K562 (cell line): ENCODE data around the gene SLC30A7. TPM values are rescaled to one million over a fixed set of nuclear protein-coding genes. Genes with fewer than 3 reads are reported as not detected.
A peak's percentile ranks its signal among the peaks of the same experiment; 100 is the strongest.
"Not testable (repeated sequence)": the region's sequence is repeated elsewhere in the genome, so short reads cannot be mapped to it uniquely, and the experiment has no call there.

Source experiments
- ATAC-seq: fragments of 200-7000 bp; cut with Tn5 transposase; 3 replicates; pipeline ENCODE4 v1.9.1; 2020; ENCODE audit warnings: moderate library complexity
- BruUV-seq: library from RNA; stranded (reverse); fragments of 400-500 nt; replicated peaks from 2 replicates; lab custom pipeline; 2021; lab: Mats Ljungman, UMichigan
- CTCF ChIA-PET: fragments of 300-600 bp; formaldehyde crosslinking; extraction: SDS; loops from one replicate; lab custom pipeline; 2021; ENCODE audit warnings: low intra/inter-chr PET ratio; lab: Yijun Ruan, JAX
- POLR2A ChIA-PET: fragments of 300-600, 350-650 bp; sonication (Branson Sonifier 250); formaldehyde crosslinking; extraction: SDS; loops from one replicate; lab custom pipeline; 2021; ENCODE audit warnings: antibody characterized with exemption, inconsistent platforms; lab: Yijun Ruan, JAX
- DNase-seq, 4 experiments: peaks; one replicate each; pipeline versions ENCODE4 v3.0.0 to v3.0.0-alpha.2; 2011 to 2018; ENCODE audit warnings: low spot score in 3 of 4, mixed read lengths in 3 of 4; ENCODE audit errors: extremely low read depth in 1 of 4
- FAIRE-seq: peaks from 2 replicates; lab custom pipeline; 2011; peaks lifted over from hg19 to GRCh38; lab: Jason Lieb, UNC
- H2AFZ ChIP-seq: 2 replicates; pipeline ENCODE4 v1.6.0; 2011; ENCODE audit warnings: low read depth, low read length, control low read depth, inconsistent platforms
- H3K27ac ChIP-seq: fragments of 200-600 bp; 3 replicates; pipeline ENCODE4 v1.8.0; 2011; ENCODE audit warnings: low read depth, mild to moderate bottlenecking, control low read depth, inconsistent platforms, low read length, moderate library complexity, mixed read lengths; ENCODE audit errors: extremely low read depth
- H3K27me3 ChIP-seq, 2 experiments: fragments of 300-600 bp in 1 of 2; 2 replicates in 1 of 2; 3 replicates in 1 of 2; pipeline versions ENCODE4 v1.6.0 to v1.8.0; 2011; ENCODE audit warnings: inconsistent platforms in 2 of 2, low read length in 2 of 2, mild to moderate bottlenecking in 1 of 2, mixed read lengths in 1 of 2, moderate library complexity in 1 of 2; ENCODE audit not compliant: control insufficient read depth in 2 of 2, insufficient read depth in 2 of 2
- H3K36me3 ChIP-seq: fragments of 300-600 bp; 3 replicates; pipeline ENCODE4 v1.8.0; 2011; ENCODE audit warnings: mild to moderate bottlenecking, low read length, inconsistent platforms; ENCODE audit not compliant: control insufficient read depth, insufficient read depth
- H3K4me1 ChIP-seq, 2 experiments: fragments of 200-600 bp in 1 of 2; replicated peaks in 1 of 2; 2 replicates in 1 of 2; 3 replicates in 1 of 2; pipeline versions ENCODE4 v1.5.1 to v1.8.0; 2011; ENCODE audit warnings: inconsistent platforms in 2 of 2, low read length in 2 of 2, mild to moderate bottlenecking in 1 of 2, mixed read lengths in 1 of 2, moderate library complexity in 1 of 2; ENCODE audit not compliant: control insufficient read depth in 2 of 2, insufficient read depth in 2 of 2
- H3K4me2 ChIP-seq: 2 replicates; pipeline ENCODE4 v1.6.1; 2011; ENCODE audit warnings: low read length, control low read depth, inconsistent platforms, mixed read lengths; ENCODE audit not compliant: insufficient read depth
- H3K4me3 ChIP-seq: fragments of 200-600 bp; sonication (generic), shearing (Covaris generic); 2 replicates; pipeline ENCODE4 v1.5.1; 2016; ENCODE audit warnings: control low read depth, inconsistent platforms
- H3K79me2 ChIP-seq: fragments of 200-600 bp; 3 replicates; pipeline ENCODE4 v1.8.0; 2011; ENCODE audit warnings: low read length, inconsistent platforms; ENCODE audit not compliant: control insufficient read depth, insufficient read depth
- H3K9ac ChIP-seq, 2 experiments: 2 replicates each; pipeline versions ENCODE4 v1.6.0 to v1.6.1; 2011; ENCODE audit warnings: low read depth in 2 of 2, low read length in 2 of 2, control low read depth in 1 of 2, inconsistent platforms in 1 of 2, mild to moderate bottlenecking in 1 of 2, mixed read lengths in 1 of 2; ENCODE audit not compliant: insufficient read depth in 1 of 2
- H3K9me1 ChIP-seq: one replicate; pipeline ENCODE4 v1.6.0; 2011; ENCODE audit warnings: inconsistent platforms, mild to moderate bottlenecking, low read length, moderate library complexity; ENCODE audit not compliant: control insufficient read depth, insufficient read depth
- H3K9me3 ChIP-seq: replicated peaks from 2 replicates; pipeline ENCODE4 v1.5.1; 2011; ENCODE audit warnings: low read depth, low read length, inconsistent platforms; ENCODE audit not compliant: control insufficient read depth, insufficient read depth
- H4K20me1 ChIP-seq: replicated peaks from 2 replicates; pipeline ENCODE4 v1.6.1; 2011; ENCODE audit warnings: low read length, inconsistent platforms, mixed read lengths; ENCODE audit not compliant: control insufficient read depth, insufficient read depth
- ELF2 ChIP-seq: fragments of 250-450 bp; sonication (Bioruptor Pico); IDR thresholded peaks from 2 replicates; pipeline ENCODE4 v1.5.0; 2021; ENCODE audit warnings: mild to moderate bottlenecking
- ETV1 ChIP-seq: fragments of 450-650 bp; conservative IDR thresholded peaks from 2 replicates; pipeline ENCODE4 v1.6.1; 2016; ENCODE audit warnings: missing genetic modification characterization, control low read depth, low read depth, missing compliant biosample characterization
- HES1 ChIP-seq: fragments of 450-650 bp; IDR thresholded peaks from 2 replicates; pipeline ENCODE4 v1.6.1; 2016; ENCODE audit warnings: low read depth, mild to moderate bottlenecking, moderate library complexity
- IRF1 ChIP-seq: sonication (generic); formaldehyde crosslinking; IDR thresholded peaks from 2 replicates; pipeline ENCODE4 v1.8.0; 2022; ENCODE audit warnings: missing genetic modification reagents, mild to moderate bottlenecking, borderline replicate concordance
- NELFE ChIP-seq: IDR thresholded peaks from 2 replicates; pipeline ENCODE4 v1.6.1; 2011; ENCODE audit warnings: mild to moderate bottlenecking; ENCODE audit not compliant: insufficient read depth, insufficient read length
- NFIX ChIP-seq: fragments of 250-450 bp; sonication (Bioruptor Pico); IDR thresholded peaks from 2 replicates; pipeline ENCODE4 v1.4.0; 2020; ENCODE audit warnings: low read depth, mild to moderate bottlenecking, moderate library complexity
- PBX2 ChIP-seq, 2 experiments: IDR thresholded peaks in 1 of 2; conservative IDR thresholded peaks in 1 of 2; 2 replicates each; pipeline ENCODE4 v1.6.1; 2016; ENCODE audit warnings: low read depth in 2 of 2, mild to moderate bottlenecking in 1 of 2, missing compliant biosample characterization in 1 of 2, missing genetic modification characterization in 1 of 2, moderate library complexity in 1 of 2
- SMARCC2 ChIP-seq: fragments of 450-650 bp; IDR thresholded peaks from 2 replicates; pipeline ENCODE4 v1.6.1; 2017; ENCODE audit warnings: antibody characterized with exemption, moderate library complexity, mild to moderate bottlenecking, low read depth
- ZBTB7A ChIP-seq: IDR thresholded peaks from 2 replicates; pipeline ENCODE4 v1.6.1; 2011; ENCODE audit warnings: low read depth, mild to moderate bottlenecking, low read length, moderate library complexity, borderline replicate concordance; ENCODE audit not compliant: control insufficient read depth
- ZNF217 ChIP-seq: sonication (generic); formaldehyde crosslinking; IDR thresholded peaks from 2 replicates; pipeline ENCODE4 v1.8.0; 2022; ENCODE audit warnings: mild to moderate bottlenecking, missing genetic modification reagents
- WGBS: fragments of 100-300 bp; shearing (Covaris generic); methylation state at CpG from one replicate; pipeline ENCODE4 v1.1.6; 2016; ENCODE audit warnings: low coverage, mixed read lengths; ENCODE audit not compliant: insufficient coverage; ENCODE audit errors: missing lambda C conversion rate; 5-methylcytosine and 5-hydroxymethylcytosine counted together
- in situ Hi-C: fragments of 300-500 bp; cut with MboI; formaldehyde crosslinking; loops from 4 replicates; pipeline ENCODE4 v1.15.0; 2018; ENCODE audit warnings: inconsistent platforms, mixed read lengths
- intact Hi-C: fragments of 100-400 bp; cut with micrococcal nuclease; formaldehyde crosslinking; loops from 2 replicates; pipeline ENCODE4 v1.14.2; 2022
- polyA plus RNA-seq, 8 experiments: library from polyadenylated mRNA; depleted of rRNA in 4 of 8; stranded (reverse) in 5 of 8; unstranded in 3 of 8; fragments of >200 nt; fragmentation: Nextera tagmentation in 2 of 8; fragmentation: Illumina TruSeq in 1 of 8; extraction: Ambion mirVana in 2 of 8; extraction: Trizol in 1 of 8; gene quantifications; 2 replicates each; pipeline versions ENCODE4 v1.2.1 to v1.2.3, GENCODE V29; 2011 to 2014; ENCODE audit warnings: inconsistent platforms in 1 of 8, missing spikeins in 1 of 8
- total RNA-seq, 7 experiments: library from RNA; depleted of rRNA in 6 of 7; stranded (reverse); fragments of >200 nt in 6 of 7; fragmentation: Illumina TruSeq in 2 of 7; extraction: Trizol in 2 of 7; gene quantifications; 2 replicates each; pipeline versions ENCODE4 v1.2.1 to v1.2.3, GENCODE V29; 2011 to 2021; ENCODE audit warnings: low replicate concordance in 1 of 7

The SLC30A7 gene
- total and polyA plus RNA-seq, 9 of the 15 experiments (the other 6 are each of a cell fraction or from before 2014, with no cell fraction given), result 3.5 to 17.1 (median 7.2) TPM

GRCh38 chr1:100855116-100855515, 40.8 kb upstream of the SLC30A7 start:
- H3K27ac ChIP-seq, H3K27me3 ChIP-seq, H3K36me3 ChIP-seq, intact Hi-C loops, H2AFZ ChIP-seq, H3K9me3 ChIP-seq, ATAC-seq, DNase-seq, H3K4me1 ChIP-seq, BruUV-seq, H4K20me1 ChIP-seq, FAIRE-seq, H3K4me2 ChIP-seq, H3K9ac ChIP-seq, CTCF ChIA-PET, H3K9me1 ChIP-seq, H3K4me3 ChIP-seq, H3K79me2 ChIP-seq: not testable (repeated sequence)
- POLR2A ChIA-PET, result interaction anchor here (0.6 kb wide), 1 partner anchor 40 kb away, joined by 4 read pairs; the partner anchor contains the start of gene EXTL2
- in situ Hi-C loops, result loop anchor here (25.0 kb wide), 1 partner anchor 368 kb away; no protein-coding TSS in a partner anchor

- ATAC-seq, result no peak
- no peaks in the 10 kb centered on the region for H3K9me1 ChIP-seq
- in situ Hi-C loops (loop anchor here (10.0 to 25.0 kb wide), 3 partner anchors 106 to 1056 kb away; no protein-coding TSS in a partner anchor), intact Hi-C loops (no loop called here)
- H2AFZ ChIP-seq, result no peak overlapping the region
- H3K27ac ChIP-seq, result no peak overlapping the region
- no peak overlapping the region for H3K9ac ChIP-seq
- DNase-seq, result no peak
- no peak overlapping the region for H3K4me2 ChIP-seq
- H3K36me3 ChIP-seq, result no peaks in the 10 kb centered on the region
- no peaks in the 10 kb centered on the region for H3K9me3 ChIP-seq
- ChIA-PET CTCF (no interaction called here), POLR2A (no interaction called here)
- no peaks in the 10 kb centered on the region for H3K4me1 ChIP-seq
- H3K27me3 ChIP-seq, result no peaks in the 10 kb centered on the region
- WGBS, result 4% methylated on average over 3 of the region's 3 CpGs
- FAIRE-seq, result no peak
- no peaks in the 10 kb centered on the region for H4K20me1 ChIP-seq
- no peak overlapping the region for H3K4me3 ChIP-seq
- no peaks in the 10 kb centered on the region for H3K79me2 ChIP-seq
- no TSS peak for BruUV-seq
- TF ChIP-seq HES1, result no peak
- no peak for TF ChIP-seq ETV1 (tag)
- no peak for TF ChIP-seq IRF1 (CRISPR knock-in tag)
- no peak for TF ChIP-seq ELF2 (CRISPR knock-in tag)
- no peak for TF ChIP-seq NELFE
- no peak for TF ChIP-seq PBX2 (CRISPR knock-in tag; IDR thresholded peaks at IDR 0.05; ENCODE audit: low read depth)
- 0 out of 2 replicates have a peak, but pooled peaks have one; percentile 21 for TF ChIP-seq PBX2 (tag; conservative IDR thresholded peaks at IDR 0.05; ENCODE audit: low read depth)
- no peak for TF ChIP-seq NFIX (CRISPR knock-in tag)
- no peak for TF ChIP-seq SMARCC2
- no peak for TF ChIP-seq ZBTB7A
- no peak for TF ChIP-seq ZNF217 (CRISPR knock-in tag)
Measured at GRCh38 chr1:100860397-100860991, 35.4 kb upstream of the SLC30A7 start.
